Activated CD4-positive, alpha-beta T cell treated with anti-CD3 and anti-CD28 coated beads for 48 hours (primary cell): ENCODE data around the gene CRB2.

Experiments
- DNase-seq: peaks from one replicate; pipeline ENCODE4 v3.0.0-alpha.2; 2020

The CRB2 gene

GRCh38 chr9:123408313-123409262 lies 52.6 kb downstream of the CRB2 start:
- no peak for DNase-seq

GRCh38 chr9:123410281-123410910 lies 54.4 kb downstream of the CRB2 start:
- no peak for DNase-seq

- no peak for DNase-seq
These were observed 55.2 kb downstream of the CRB2 start for GRCh38 chr9:123411191-123411590.

GRCh38 chr9:123411636-123412035 lies 55.6 kb downstream of the CRB2 start:
- DNase-seq = no peak

GRCh38 chr9:123412171-123412820 lies 56.3 kb downstream of the CRB2 start:
- DNase-seq = no peak

- no peak for DNase-seq
These were observed 58.2 kb downstream of the CRB2 start for GRCh38 chr9:123414204-123414603.

GRCh38 chr9:123414936-123415930 lies 59.2 kb downstream of the CRB2 start:
- no peak for DNase-seq

GRCh38 chr9:123416176-123416575 lies 60.2 kb downstream of the CRB2 start:
- DNase-seq = no peak

GRCh38 chr9:123417289-123418051 lies 61.5 kb downstream of the CRB2 start:
- no peak for DNase-seq

GRCh38 chr9:123418052-123418430 lies 62.0 kb downstream of the CRB2 start:
- no peak for DNase-seq

GRCh38 chr9:123418506-123418905 lies 62.5 kb downstream of the CRB2 start:
- DNase-seq = no peak

- no peak for DNase-seq
These were observed 63.1 kb downstream of the CRB2 start for GRCh38 chr9:123419091-123419490.

- no peak for DNase-seq
These were observed 64.0 kb downstream of the CRB2 start for GRCh38 chr9:123419721-123420591.

- DNase-seq = no peak
These were observed 64.7 kb downstream of the CRB2 start for GRCh38 chr9:123420592-123421111.

- DNase-seq = no peak
These were observed 65.2 kb downstream of the CRB2 start for GRCh38 chr9:123421186-123421585.

- DNase-seq = no peak
These were observed 65.9 kb downstream of the CRB2 start for GRCh38 chr9:123421801-123422455.

GRCh38 chr9:123422635-123423310 lies 66.8 kb downstream of the CRB2 start:
- no peak for DNase-seq

GRCh38 chr9:123423311-123423640 lies 67.3 kb downstream of the CRB2 start:
- no peak for DNase-seq

- DNase-seq = no peak
These were observed 68.1 kb downstream of the CRB2 start for GRCh38 chr9:123424131-123424530.
